DND-41 (cell line): Measurements from ENCODE around the gene DPY30.

Experiments used
- ATAC-seq: fragments of 200-7000 bp; cut with Tn5 transposase; 3 replicates; pipeline ENCODE4 v1.9.1; 2021; ENCODE audit warnings: low read depth; ENCODE audit not compliant: insufficient read depth
- DNase-seq: peaks from one replicate; pipeline ENCODE4 v3.0.0-alpha.2; 2020
- H2AFZ ChIP-seq: 2 replicates; pipeline ENCODE4 v1.6.0; 2012; ENCODE audit warnings: low read depth, low read length
- H3K27ac ChIP-seq: 2 replicates; pipeline ENCODE4 v1.5.1; 2012; ENCODE audit warnings: low read length, inconsistent platforms
- H3K27me3 ChIP-seq: fragments of 200-600 bp; sonication (generic); 2 replicates; pipeline ENCODE4 v1.6.0; 2012; ENCODE audit warnings: low read length, mild to moderate bottlenecking, inconsistent platforms; ENCODE audit not compliant: insufficient read depth, poor library complexity
- H3K36me3 ChIP-seq: 2 replicates; pipeline ENCODE4 v1.5.1; 2012; ENCODE audit warnings: low read length, inconsistent platforms; ENCODE audit not compliant: insufficient read depth
- H3K4me1 ChIP-seq: 2 replicates; pipeline ENCODE4 v1.5.1; 2012; ENCODE audit warnings: mild to moderate bottlenecking, low read length; ENCODE audit not compliant: insufficient read depth
- H3K4me2 ChIP-seq: 2 replicates; pipeline ENCODE4 v1.6.0; 2012; ENCODE audit warnings: mild to moderate bottlenecking, moderate library complexity, low read length, inconsistent platforms; ENCODE audit not compliant: insufficient read depth
- H3K4me3 ChIP-seq, 2 experiments: fragments of 200-600 bp in 1 of 2; shearing (Covaris generic) in 1 of 2; 2 replicates each; pipeline ENCODE4 v1.5.1; 2012 to 2016; ENCODE audit warnings: inconsistent platforms in 2 of 2, low read length in 2 of 2, mild to moderate bottlenecking in 2 of 2, low read depth in 1 of 2, moderate library complexity in 1 of 2
- H3K79me2 ChIP-seq: 2 replicates; pipeline ENCODE4 v1.6.0; 2012; ENCODE audit warnings: low read length, inconsistent platforms; ENCODE audit not compliant: insufficient read depth
- H3K9ac ChIP-seq: 2 replicates; pipeline ENCODE4 v1.6.0; 2012; ENCODE audit warnings: low read depth, mild to moderate bottlenecking, inconsistent platforms, low read length, moderate library complexity
- H3K9me3 ChIP-seq: 2 replicates; pipeline ENCODE4 v1.5.1; 2012; ENCODE audit warnings: low read length, moderate library complexity, mild to moderate bottlenecking, inconsistent platforms; ENCODE audit not compliant: insufficient read depth, severe bottlenecking
- H4K20me1 ChIP-seq: 2 replicates; pipeline ENCODE4 v1.6.0; 2012; ENCODE audit warnings: low read length; ENCODE audit not compliant: insufficient read depth
- CTCF ChIP-seq: IDR thresholded peaks from 2 replicates; pipeline ENCODE4 v1.5.1; 2012; ENCODE audit warnings: borderline replicate concordance, low read length, moderate library complexity, mild to moderate bottlenecking; ENCODE audit not compliant: poor library complexity, severe bottlenecking; ENCODE audit errors: extremely low read depth
- EZH2 ChIP-seq: IDR thresholded peaks from 3 replicates; pipeline ENCODE4 v1.6.1; 2012; ENCODE audit warnings: borderline replicate concordance, low read depth, mild to moderate bottlenecking, moderate library complexity, low read length, inconsistent platforms; ENCODE audit not compliant: severe bottlenecking

DPY30 gene

GRCh38 chr2:31986906-31987305 is 52.7 kb downstream of the DPY30 start:
- TF ChIP-seq CTCF (no peak), EZH2 (no peak)
- Histone ChIP-seq H3K36me3 (no peaks in the 10 kb centered on the region), H2AFZ (no peak overlapping the region), H3K4me3 (no peak overlapping the region), H3K9ac (no peak overlapping the region), H3K27ac (no peak overlapping the region), H4K20me1 (peaks cover 11% of the 10 kb centered on the region; the same call in 1 of the 2 replicates), H3K27me3 (no peaks in the 10 kb centered on the region), H3K9me3 (no peaks in the 10 kb centered on the region), H3K4me1 (no peaks in the 10 kb centered on the region), H3K79me2 (peaks cover 94% of the 10 kb centered on the region), H3K4me2 (no peak overlapping the region)
- DNase-seq, result no peak
- no peak for ATAC-seq

GRCh38 chr2:31983762-31984467 is 55.7 kb downstream of the DPY30 start:
- H3K9me3 ChIP-seq, result no peaks in the 10 kb centered on the region
- no peak overlapping the region for H2AFZ ChIP-seq
- H3K27ac ChIP-seq, result no peak overlapping the region
- peaks cover 93% of the 10 kb centered on the region for H3K79me2 ChIP-seq
- H3K4me3 ChIP-seq, result no peak overlapping the region
- peaks cover 20% of the 10 kb centered on the region; the same call in 1 of the 2 replicates for H4K20me1 ChIP-seq
- H3K36me3 ChIP-seq, result no peaks in the 10 kb centered on the region
- TF ChIP-seq EZH2 (no peak), CTCF (no peak)
- ATAC-seq, result no peak
- no peaks in the 10 kb centered on the region for H3K27me3 ChIP-seq
- H3K9ac ChIP-seq, result no peak overlapping the region
- no peaks in the 10 kb centered on the region for H3K4me1 ChIP-seq
- DNase-seq, result no peak
- no peak overlapping the region for H3K4me2 ChIP-seq

GRCh38 chr2:31980674-31981356 is 58.8 kb downstream of the DPY30 start:
- DNase-seq (no peak), ATAC-seq (peak; percentile 79)
- peaks cover 91% of the 10 kb centered on the region for H3K79me2 ChIP-seq
- H3K4me3 ChIP-seq, result no peak overlapping the region
- no peaks in the 10 kb centered on the region for H3K9me3 ChIP-seq
- H3K9ac ChIP-seq, result no peak overlapping the region
- no peaks in the 10 kb centered on the region for H3K4me1 ChIP-seq
- no peaks in the 10 kb centered on the region for H3K36me3 ChIP-seq
- no peaks in the 10 kb centered on the region for H3K27me3 ChIP-seq
- H2AFZ ChIP-seq, result no peak overlapping the region
- TF ChIP-seq CTCF, result no peak
- no peak for TF ChIP-seq EZH2
- peaks cover 12% of the 10 kb centered on the region; the same call in 1 of the 2 replicates for H4K20me1 ChIP-seq
- no peak overlapping the region for H3K4me2 ChIP-seq
- H3K27ac ChIP-seq, result no peak overlapping the region
